Lower leg skin (tissue), 3 donors: ENCODE results near the gene TEAD3.

Experiments used
- POLR2A ChIP-seq, 2 donors: fragments of 450-650 bp; IDR thresholded peaks; one replicate each; pipeline ENCODE4 v1.6.1; 2016 to 2017; ENCODE audit warnings: antibody characterized with exemption in 2 of 2, mild to moderate bottlenecking in 1 of 2, moderate library complexity in 1 of 2
- TF ChIP-seq, protein P1 (sequence below), 3 donors: fragments of 450-650 bp; IDR thresholded peaks; one replicate each; pipeline ENCODE4 v1.5.1; 2016; ENCODE audit warnings: antibody characterized with exemption in 3 of 3, mild to moderate bottlenecking in 3 of 3, moderate library complexity in 2 of 3

DNA sequence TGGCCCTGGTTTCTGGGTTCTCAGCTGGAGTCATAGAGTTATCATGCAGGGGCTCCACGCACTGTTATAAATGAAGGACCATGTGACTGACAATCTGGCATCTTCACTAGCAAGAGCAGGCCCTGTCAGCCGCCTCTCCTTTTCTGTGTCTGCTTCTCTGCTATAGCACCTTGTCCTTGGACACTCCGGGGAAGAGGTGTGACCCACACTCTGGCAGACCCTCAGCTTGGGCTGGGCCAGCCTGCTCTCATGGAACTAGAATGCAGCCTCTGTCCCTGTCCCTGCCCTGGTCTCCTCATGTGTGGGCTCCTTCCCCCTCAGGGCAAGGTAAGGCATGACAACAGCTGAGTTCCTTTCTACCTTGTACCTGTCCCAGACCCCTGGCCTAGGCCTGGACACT is 55.7 kb downstream of the TEAD3 start:
- TF ChIP-seq, protein P1, sequence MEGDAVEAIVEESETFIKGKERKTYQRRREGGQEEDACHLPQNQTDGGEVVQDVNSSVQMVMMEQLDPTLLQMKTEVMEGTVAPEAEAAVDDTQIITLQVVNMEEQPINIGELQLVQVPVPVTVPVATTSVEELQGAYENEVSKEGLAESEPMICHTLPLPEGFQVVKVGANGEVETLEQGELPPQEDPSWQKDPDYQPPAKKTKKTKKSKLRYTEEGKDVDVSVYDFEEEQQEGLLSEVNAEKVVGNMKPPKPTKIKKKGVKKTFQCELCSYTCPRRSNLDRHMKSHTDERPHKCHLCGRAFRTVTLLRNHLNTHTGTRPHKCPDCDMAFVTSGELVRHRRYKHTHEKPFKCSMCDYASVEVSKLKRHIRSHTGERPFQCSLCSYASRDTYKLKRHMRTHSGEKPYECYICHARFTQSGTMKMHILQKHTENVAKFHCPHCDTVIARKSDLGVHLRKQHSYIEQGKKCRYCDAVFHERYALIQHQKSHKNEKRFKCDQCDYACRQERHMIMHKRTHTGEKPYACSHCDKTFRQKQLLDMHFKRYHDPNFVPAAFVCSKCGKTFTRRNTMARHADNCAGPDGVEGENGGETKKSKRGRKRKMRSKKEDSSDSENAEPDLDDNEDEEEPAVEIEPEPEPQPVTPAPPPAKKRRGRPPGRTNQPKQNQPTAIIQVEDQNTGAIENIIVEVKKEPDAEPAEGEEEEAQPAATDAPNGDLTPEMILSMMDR (IDR thresholded peaks at IDR 0.05) = no peak
- TF ChIP-seq POLR2A (IDR thresholded peaks at IDR 0.05) = no peak
